ENCODE measurements around the gene LRRC55.

The LRRC55 gene

GRCh38 chr11:57205041-57205641 is 23.4 kb downstream of the LRRC55 start:
- Histone ChIP-seq H3K36me3 (ENCODE audit: control insufficient read depth, insufficient read depth, low read length) (no peaks in the 10 kb centered on the region), H2BK5ac (ENCODE audit: low read length) (no peak overlapping the region), H2AK5ac (ENCODE audit: low read length) (peak overlapping the region; percentile 51), H3K9ac (ENCODE audit: low read length) (no peak overlapping the region), H4K8ac (ENCODE audit: low read depth, low read length) (no peak overlapping the region), H3K4me3 (ENCODE audit: low read length) (no peak overlapping the region), H3K23ac (ENCODE audit: low read length) (peak overlapping the region; percentile 33), H3K79me1 (ENCODE audit: low read length) (no peaks in the 10 kb centered on the region), H3K27ac (ENCODE audit: low read depth, low read length) (no peak overlapping the region), H3K18ac (ENCODE audit: low read length) (peak overlapping the region; percentile 16), H2BK120ac (ENCODE audit: low read depth, low read length) (no peak overlapping the region), H4K5ac (ENCODE audit: low read length) (no peak overlapping the region), H3K56ac (ENCODE audit: low read length) (peak overlapping the region; percentile 26), H2BK15ac (replicated peaks; ENCODE audit: low read depth) (no peak overlapping the region), H3K4me2 (ENCODE audit: low read length) (no peak overlapping the region), H3K79me2 (ENCODE audit: control insufficient read depth, insufficient read depth, low read length) (no peaks in the 10 kb centered on the region), H3K4ac (ENCODE audit: low read depth, low read length) (no peak overlapping the region), H3K27me3 (ENCODE audit: insufficient read depth, low read length, poor library complexity) (no peaks in the 10 kb centered on the region), H3K4me1 (ENCODE audit: control insufficient read depth, low read depth, low read length) (peaks cover 10% of the 10 kb centered on the region)
- no CpG with 5 or more reads among the region's 3 CpGs for WGBS (ENCODE audit: extremely low coverage, insufficient coverage, low lambda C conversion rate)
- peak; percentile 79 for DNase-seq

GRCh38 chr11:57207168-57207567 is 25.4 kb downstream of the LRRC55 start:
- Histone ChIP-seq H2BK15ac (replicated peaks; ENCODE audit: low read depth) (no peak overlapping the region), H3K4ac (ENCODE audit: low read depth, low read length) (no peak overlapping the region), H3K9ac (ENCODE audit: low read length) (no peak overlapping the region), H2BK5ac (ENCODE audit: low read length) (no peak overlapping the region), H3K4me3 (ENCODE audit: low read length) (no peak overlapping the region), H3K56ac (ENCODE audit: low read length) (no peak overlapping the region), H3K23ac (ENCODE audit: low read length) (no peak overlapping the region), H4K8ac (ENCODE audit: low read depth, low read length) (no peak overlapping the region), H2AK5ac (ENCODE audit: low read length) (peak overlapping the region; percentile 22), H3K4me2 (ENCODE audit: low read length) (no peak overlapping the region), H3K18ac (ENCODE audit: low read length) (no peak overlapping the region), H3K27me3 (ENCODE audit: insufficient read depth, low read length, poor library complexity) (no peaks in the 10 kb centered on the region), H3K79me2 (ENCODE audit: control insufficient read depth, insufficient read depth, low read length) (no peaks in the 10 kb centered on the region), H3K27ac (ENCODE audit: low read depth, low read length) (no peak overlapping the region), H2BK120ac (ENCODE audit: low read depth, low read length) (no peak overlapping the region), H4K5ac (ENCODE audit: low read length) (no peak overlapping the region), H3K79me1 (ENCODE audit: low read length) (no peaks in the 10 kb centered on the region), H3K36me3 (ENCODE audit: control insufficient read depth, insufficient read depth, low read length) (no peaks in the 10 kb centered on the region), H3K4me1 (ENCODE audit: control insufficient read depth, low read depth, low read length) (peaks cover 14% of the 10 kb centered on the region)
- DNase-seq, result no peak
- no CpG with 5 or more reads among the region's 6 CpGs for WGBS (ENCODE audit: extremely low coverage, insufficient coverage, low lambda C conversion rate)

- Histone ChIP-seq H3K36me3 (ENCODE audit: control insufficient read depth, insufficient read depth, low read length) (no peaks in the 10 kb centered on the region), H3K4ac (ENCODE audit: low read depth, low read length) (peak overlapping the region; percentile 72), H3K18ac (ENCODE audit: low read length) (peak overlapping the region; percentile 20), H2BK120ac (ENCODE audit: low read depth, low read length) (no peak overlapping the region), H3K4me2 (ENCODE audit: low read length) (no peak overlapping the region), H2BK5ac (ENCODE audit: low read length) (peak overlapping the region; percentile 18), H4K5ac (ENCODE audit: low read length) (no peak overlapping the region), H3K4me3 (ENCODE audit: low read length) (no peak overlapping the region), H3K27ac (ENCODE audit: low read depth, low read length) (no peak overlapping the region), H3K79me2 (ENCODE audit: control insufficient read depth, insufficient read depth, low read length) (no peaks in the 10 kb centered on the region), H4K8ac (ENCODE audit: low read depth, low read length) (no peak overlapping the region), H2BK15ac (replicated peaks; ENCODE audit: low read depth) (no peak overlapping the region), H3K56ac (ENCODE audit: low read length) (peak overlapping the region; percentile 56), H3K23ac (ENCODE audit: low read length) (no peak overlapping the region), H2AK5ac (ENCODE audit: low read length) (no peak overlapping the region), H3K79me1 (ENCODE audit: low read length) (no peaks in the 10 kb centered on the region), H3K27me3 (ENCODE audit: insufficient read depth, low read length, poor library complexity) (no peaks in the 10 kb centered on the region), H3K4me1 (ENCODE audit: control insufficient read depth, low read depth, low read length) (peaks cover 18% of the 10 kb centered on the region), H3K9ac (ENCODE audit: low read length) (peak overlapping the region; percentile 4)
- no CpG with 5 or more reads among the region's 7 CpGs for WGBS (ENCODE audit: extremely low coverage, insufficient coverage, low lambda C conversion rate)
- peak; percentile 71 for DNase-seq
These were observed 29.0 kb downstream of the LRRC55 start for GRCh38 chr11:57210781-57211180.

- H2BK120ac ChIP-seq (ENCODE audit: low read depth, low read length), result peak overlapping the region; percentile 17
- peak; percentile 97 for DNase-seq
- H3K56ac ChIP-seq (ENCODE audit: low read length), result peak overlapping the region; percentile 87
- H3K27me3 ChIP-seq (ENCODE audit: insufficient read depth, low read length, poor library complexity), result no peaks in the 10 kb centered on the region
- peak overlapping the region; percentile 33 for H2AK5ac ChIP-seq (ENCODE audit: low read length)
- peak overlapping the region; percentile 61 for H3K27ac ChIP-seq (ENCODE audit: low read depth, low read length)
- peaks cover 18% of the 10 kb centered on the region for H3K4me1 ChIP-seq (ENCODE audit: control insufficient read depth, low read depth, low read length)
- no peaks in the 10 kb centered on the region for H3K36me3 ChIP-seq (ENCODE audit: control insufficient read depth, insufficient read depth, low read length)
- peak overlapping the region; percentile 93 for H2BK5ac ChIP-seq (ENCODE audit: low read length)
- no peak overlapping the region for H4K5ac ChIP-seq (ENCODE audit: low read length)
- no peaks in the 10 kb centered on the region for H3K79me1 ChIP-seq (ENCODE audit: low read length)
- H3K79me2 ChIP-seq (ENCODE audit: control insufficient read depth, insufficient read depth, low read length), result no peaks in the 10 kb centered on the region
- H2BK15ac ChIP-seq (replicated peaks; ENCODE audit: low read depth), result peak overlapping the region; percentile 25
- peak overlapping the region; percentile 56 for H3K9ac ChIP-seq (ENCODE audit: low read length)
- no peak overlapping the region for H3K4me3 ChIP-seq (ENCODE audit: low read length)
- no peak overlapping the region for H3K4me2 ChIP-seq (ENCODE audit: low read length)
- H3K23ac ChIP-seq (ENCODE audit: low read length), result no peak overlapping the region
- H3K18ac ChIP-seq (ENCODE audit: low read length), result peak overlapping the region; percentile 76
- H4K8ac ChIP-seq (ENCODE audit: low read depth, low read length), result no peak overlapping the region
- peak overlapping the region; percentile 79 for H3K4ac ChIP-seq (ENCODE audit: low read depth, low read length)
- WGBS (ENCODE audit: extremely low coverage, insufficient coverage, low lambda C conversion rate), result 100% methylated on average over 1 of the region's 9 CpGs
These were observed 31.8 kb downstream of the LRRC55 start for GRCh38 chr11:57213342-57214097.

GRCh38 chr11:57214098-57214417 is 32.3 kb downstream of the LRRC55 start:
- no peak overlapping the region for H4K8ac ChIP-seq (ENCODE audit: low read depth, low read length)
- H2BK5ac ChIP-seq (ENCODE audit: low read length), result peak overlapping the region; percentile 86
- H3K36me3 ChIP-seq (ENCODE audit: control insufficient read depth, insufficient read depth, low read length), result no peaks in the 10 kb centered on the region
- H3K4ac ChIP-seq (ENCODE audit: low read depth, low read length), result peak overlapping the region; percentile 49
- peak; percentile 35 for DNase-seq
- no peak overlapping the region for H3K23ac ChIP-seq (ENCODE audit: low read length)
- H3K27me3 ChIP-seq (ENCODE audit: insufficient read depth, low read length, poor library complexity), result no peaks in the 10 kb centered on the region
- WGBS (ENCODE audit: extremely low coverage, insufficient coverage, low lambda C conversion rate), result no CpG with 5 or more reads among the region's 2 CpGs
- H3K18ac ChIP-seq (ENCODE audit: low read length), result peak overlapping the region; percentile 25
- H3K27ac ChIP-seq (ENCODE audit: low read depth, low read length), result no peak overlapping the region
- H2BK120ac ChIP-seq (ENCODE audit: low read depth, low read length), result no peak overlapping the region
- H3K79me2 ChIP-seq (ENCODE audit: control insufficient read depth, insufficient read depth, low read length), result no peaks in the 10 kb centered on the region
- H3K4me2 ChIP-seq (ENCODE audit: low read length), result no peak overlapping the region
- H3K56ac ChIP-seq (ENCODE audit: low read length), result peak overlapping the region; percentile 77
- peak overlapping the region; percentile 25 for H3K9ac ChIP-seq (ENCODE audit: low read length)
- H3K4me3 ChIP-seq (ENCODE audit: low read length), result no peak overlapping the region
- no peak overlapping the region for H2BK15ac ChIP-seq (replicated peaks; ENCODE audit: low read depth)
- H4K5ac ChIP-seq (ENCODE audit: low read length), result no peak overlapping the region
- no peaks in the 10 kb centered on the region for H3K79me1 ChIP-seq (ENCODE audit: low read length)
- peak overlapping the region; percentile 33 for H2AK5ac ChIP-seq (ENCODE audit: low read length)
- H3K4me1 ChIP-seq (ENCODE audit: control insufficient read depth, low read depth, low read length), result peaks cover 18% of the 10 kb centered on the region

Measured in mesendoderm (in vitro differentiated cells).